WI38 (cell line): ENCODE measurements around the gene PDGFRB.

Source experiments
- H3K4me3 ChIP-seq: 2 replicates; pipeline ENCODE4 v1.5.1; 2011; ENCODE audit warnings: low read depth, mild to moderate bottlenecking, control low read depth, low read length
- CTCF ChIP-seq: IDR thresholded peaks from 2 replicates; pipeline ENCODE4 v1.5.1; 2012; ENCODE audit warnings: low read depth, mild to moderate bottlenecking, control low read depth, low read length

Gene PDGFRB

GRCh38 chr5:150068472-150068871 is 87.2 kb downstream of the PDGFRB start:
- no peak for TF ChIP-seq CTCF

GRCh38 chr5:150068071-150068470 is 87.6 kb downstream of the PDGFRB start:
- TF ChIP-seq CTCF: no peak
- no peak overlapping the region for H3K4me3 ChIP-seq

More at GRCh38 chr5:150068472-150068871, 87.2 kb downstream of the PDGFRB start:
- no peak overlapping the region for H3K4me3 ChIP-seq

- no peak overlapping the region for H3K4me3 ChIP-seq
- TF ChIP-seq CTCF: no peak
Measured at GRCh38 chr5:150067405-150067960, 88.2 kb downstream of the PDGFRB start.

- no peak for TF ChIP-seq CTCF
- no peak overlapping the region for H3K4me3 ChIP-seq
Measured at GRCh38 chr5:150066901-150067396, 88.7 kb downstream of the PDGFRB start.

- no peak for TF ChIP-seq CTCF
- H3K4me3 ChIP-seq: no peak overlapping the region
Measured at GRCh38 chr5:150066436-150066835, 89.2 kb downstream of the PDGFRB start.

GRCh38 chr5:150065886-150066285 is 89.8 kb downstream of the PDGFRB start:
- no peak overlapping the region for H3K4me3 ChIP-seq
- no peak for TF ChIP-seq CTCF

GRCh38 chr5:150065346-150065745 is 90.3 kb downstream of the PDGFRB start:
- no peak for TF ChIP-seq CTCF
- H3K4me3 ChIP-seq: no peak overlapping the region
